ENCODE measurements around the gene LYSMD2. TPM values are rescaled to one million over a fixed set of nuclear protein-coding genes. Genes with fewer than 3 reads are reported as not detected.

The LYSMD2 gene
- total RNA-seq, 2 experiments from 2014 or later: 17.4 TPM

- Histone ChIP-seq H3K9me3 (ENCODE audit: control insufficient read depth in 1 of 2, insufficient read depth in 1 of 2, low read length in 2 of 2) (peaks cover 0 to 8% of the 10 kb centered on the region in 2 experiments), H3K27ac (ENCODE audit: low read depth in 1 of 2, low read length in 2 of 2) (no peak overlapping the region), H3K4me1 (ENCODE audit: insufficient read depth, low read length) (peaks cover 6% of the 10 kb centered on the region), H3K27me3 (ENCODE audit: control insufficient read depth in 1 of 2, insufficient read depth in 2 of 2, low read length in 2 of 2) (peaks cover 18 to 27% of the 10 kb centered on the region in 2 experiments), H3K36me3 (ENCODE audit: insufficient read depth, low read length) (no peaks in the 10 kb centered on the region), H3K4me3 (ENCODE audit: low read length) (no peak overlapping the region)
- Mint-ChIP-seq H3K9me3 (peaks cover 2% of the 10 kb centered on the region), H3K4me3 (no peak overlapping the region), H3K27ac (no peak overlapping the region), H3K36me3 (ENCODE audit: low read depth) (no peaks in the 10 kb centered on the region), H3K27me3 (peaks cover 51% of the 10 kb centered on the region), H3K4me1 (ENCODE audit: low read depth) (no peaks in the 10 kb centered on the region)
- TF ChIP-seq CTCF (IDR thresholded peaks at IDR 0.05): no peak
- intact Hi-C loops (cut with DNase I, micrococcal nuclease): no loop called here
- ChIA-PET POLR2A (no interaction called here), CTCF (no interaction called here)
- ATAC-seq (ENCODE audit: poor library complexity) (no peak), DNase-seq (no peak)
Measured at GRCh38 chr15:51678096-51678495, 59.4 kb downstream of the LYSMD2 start.

- H3K36me3 ChIP-seq (ENCODE audit: insufficient read depth, low read length): no peaks in the 10 kb centered on the region
- no peak overlapping the region for H3K4me3 ChIP-seq (ENCODE audit: low read length)
- peaks cover 6% of the 10 kb centered on the region for H3K4me1 ChIP-seq (ENCODE audit: insufficient read depth, low read length)
- intact Hi-C loops (cut with DNase I, micrococcal nuclease): no loop called here
- peaks cover 0 to 8% of the 10 kb centered on the region in 2 experiments for H3K9me3 ChIP-seq (ENCODE audit: control insufficient read depth in 1 of 2, insufficient read depth in 1 of 2, low read length in 2 of 2)
- Mint-ChIP-seq H3K36me3 (ENCODE audit: low read depth) (no peaks in the 10 kb centered on the region), H3K9me3 (peaks cover 2% of the 10 kb centered on the region), H3K4me3 (no peak overlapping the region), H3K4me1 (ENCODE audit: low read depth) (no peaks in the 10 kb centered on the region), H3K27me3 (peaks cover 49% of the 10 kb centered on the region), H3K27ac (no peak overlapping the region)
- peaks cover 19 to 20% of the 10 kb centered on the region in 2 experiments for H3K27me3 ChIP-seq (ENCODE audit: control insufficient read depth in 1 of 2, insufficient read depth in 2 of 2, low read length in 2 of 2)
- no peak for TF ChIP-seq CTCF (IDR thresholded peaks at IDR 0.05)
- DNase-seq (no peak), ATAC-seq (ENCODE audit: poor library complexity) (no peak)
- H3K27ac ChIP-seq (ENCODE audit: low read depth in 1 of 2, low read length in 2 of 2): no peak overlapping the region
- POLR2A ChIA-PET: no interaction called here
- CTCF ChIA-PET: no interaction called here
Measured at GRCh38 chr15:51677452-51677851, 60.0 kb downstream of the LYSMD2 start.

- H3K4me1 Mint-ChIP-seq (ENCODE audit: low read depth): no peaks in the 10 kb centered on the region
- H3K36me3 ChIP-seq (ENCODE audit: insufficient read depth, low read length): no peaks in the 10 kb centered on the region
- intact Hi-C loops (cut with DNase I, micrococcal nuclease): no loop called here
- H3K27me3 Mint-ChIP-seq: peaks cover 48% of the 10 kb centered on the region
- ATAC-seq (ENCODE audit: poor library complexity): no peak
- H3K4me1 ChIP-seq (ENCODE audit: insufficient read depth, low read length): peaks cover 6% of the 10 kb centered on the region
- H3K9me3 Mint-ChIP-seq: peaks cover 2% of the 10 kb centered on the region
- H3K4me3 ChIP-seq (ENCODE audit: low read length): no peak overlapping the region
- CTCF ChIA-PET: no interaction called here
- H3K27ac ChIP-seq (ENCODE audit: low read depth in 1 of 2, low read length in 2 of 2): no peak overlapping the region
- no peak overlapping the region for H3K27ac Mint-ChIP-seq
- TF ChIP-seq CTCF (IDR thresholded peaks at IDR 0.05): no peak
- peaks cover 0 to 8% of the 10 kb centered on the region in 2 experiments for H3K9me3 ChIP-seq (ENCODE audit: control insufficient read depth in 1 of 2, insufficient read depth in 1 of 2, low read length in 2 of 2)
- no peaks in the 10 kb centered on the region for H3K36me3 Mint-ChIP-seq (ENCODE audit: low read depth)
- H3K4me3 Mint-ChIP-seq: no peak overlapping the region
- POLR2A ChIA-PET: no interaction called here
- H3K27me3 ChIP-seq (ENCODE audit: control insufficient read depth in 1 of 2, insufficient read depth in 2 of 2, low read length in 2 of 2): peaks cover 18 to 20% of the 10 kb centered on the region in 2 experiments
- DNase-seq: no peak
Measured at GRCh38 chr15:51677021-51677420, 60.4 kb downstream of the LYSMD2 start.

Measured in CD4-positive, alpha-beta T cell (primary cell).